Endodermal cell (in vitro differentiated cells): ENCODE measurements around the gene EEIG1. TPM values are rescaled to one million over a fixed set of nuclear protein-coding genes. Genes with fewer than 3 reads are reported as not detected.

Experiments
- DNase-seq: peaks from one replicate; pipeline ENCODE4 v3.0.0-alpha.2; 2017
- H3K27ac ChIP-seq: 2 replicates; pipeline ENCODE4 v1.5.1; 2013; ENCODE audit warnings: mild to moderate bottlenecking, low read depth, low read length, moderate library complexity
- H3K27me3 ChIP-seq: 2 replicates; pipeline ENCODE4 v1.6.1; 2013; ENCODE audit warnings: mild to moderate bottlenecking, low read length, moderate library complexity; ENCODE audit not compliant: insufficient read depth, control insufficient read depth, poor library complexity, severe bottlenecking
- H3K36me3 ChIP-seq: 2 replicates; pipeline ENCODE4 v1.7.0; 2013; ENCODE audit warnings: mild to moderate bottlenecking, low read length, moderate library complexity; ENCODE audit not compliant: control insufficient read depth, insufficient read depth
- H3K4me1 ChIP-seq: one replicate; pipeline ENCODE4 v1.7.0; 2013; ENCODE audit warnings: low read length; ENCODE audit not compliant: control insufficient read depth, insufficient read depth
- H3K4me3 ChIP-seq: 2 replicates; pipeline ENCODE4 v1.5.1; 2013; ENCODE audit warnings: mild to moderate bottlenecking, low read length, moderate library complexity
- H3K9ac ChIP-seq: 2 replicates; pipeline ENCODE4 v1.6.1; 2013; ENCODE audit warnings: mild to moderate bottlenecking, low read length, moderate library complexity; ENCODE audit not compliant: poor library complexity, severe bottlenecking; ENCODE audit errors: extremely low read depth
- H3K9me3 ChIP-seq: 2 replicates; pipeline ENCODE4 v1.6.1; 2013; ENCODE audit warnings: mild to moderate bottlenecking, low read length, moderate library complexity; ENCODE audit not compliant: control insufficient read depth
- H3K27ac Mint-ChIP-seq: 2 replicates; pipeline ENCODE4 v1.8.0; 2020; ENCODE audit warnings: mixed read lengths
- H3K27me3 Mint-ChIP-seq: 2 replicates; pipeline ENCODE4 v1.8.0; 2021; ENCODE audit warnings: mild to moderate bottlenecking, mixed read lengths; ENCODE audit not compliant: insufficient read depth
- H3K36me3 Mint-ChIP-seq: 2 replicates; pipeline ENCODE4 v1.8.0; 2020; ENCODE audit warnings: low read depth, mixed read lengths
- H3K4me1 Mint-ChIP-seq: 2 replicates; pipeline ENCODE4 v1.8.0; 2020; ENCODE audit warnings: mixed read lengths
- H3K4me3 Mint-ChIP-seq: 2 replicates; pipeline ENCODE4 v1.8.0; 2020; ENCODE audit warnings: mild to moderate bottlenecking, moderate library complexity, mixed read lengths
- H3K9me3 Mint-ChIP-seq: 2 replicates; pipeline ENCODE4 v1.8.0; 2020; ENCODE audit warnings: mild to moderate bottlenecking, mixed read lengths
- WGBS, 2 experiments: methylation state at CpG; one replicate each; pipeline versions ENCODE4 v1.1.5 to v1.1.7; 2013; ENCODE audit warnings: missing lambda C conversion rate in 2 of 2, mixed read lengths in 1 of 2; ENCODE audit not compliant: insufficient coverage in 1 of 2, insufficient read length in 1 of 2; 5-methylcytosine and 5-hydroxymethylcytosine counted together
- total RNA-seq, 2 donors: library from RNA; stranded (reverse); fragmentation: NEBNext Ultra II Directional in 1 of 2; extraction: Animal tissue kit (Norgen Biotek cat#: 25700) in 1 of 2; gene quantifications; 2 replicates in 1 of 2; 3 replicates in 1 of 2; pipeline ENCODE4 v1.2.1, GENCODE V29; 2021
- TF ChIP-seq, protein P1 (sequence below): fragments of 200-600 bp; sonication (generic); conservative IDR thresholded peaks from 2 replicates; pipeline ENCODE4 v1.5.0; 2021; ENCODE audit warnings: antibody characterized with exemption, mild to moderate bottlenecking

EEIG1 gene
- total RNA-seq, 2 donors from 2014 or later = 56.7 to 60.8 TPM

DNA sequence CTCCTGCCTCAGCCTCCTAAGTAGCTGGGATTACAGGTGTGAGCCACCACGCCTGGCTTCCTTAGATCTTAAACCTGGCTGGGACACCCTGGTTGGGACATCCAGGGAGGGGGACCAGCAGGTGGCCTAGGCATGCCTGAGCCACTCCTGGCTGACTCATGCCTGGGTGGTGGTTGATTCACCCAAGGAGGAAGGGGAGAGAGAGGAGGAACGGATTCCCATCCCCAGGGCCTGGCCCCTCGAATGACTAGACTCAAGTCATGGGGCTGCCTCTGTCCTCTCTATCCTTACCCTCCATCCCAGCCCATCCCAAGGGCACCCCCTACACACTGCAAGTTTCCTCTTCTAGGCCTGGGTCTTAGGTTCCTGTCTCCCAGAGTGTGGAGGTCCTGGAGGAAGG lies 12.7 kb downstream of the EEIG1 start:
- Histone ChIP-seq H3K36me3 (peaks cover 3% of the 10 kb centered on the region), H3K27ac (no peak overlapping the region), H3K9ac (no peak overlapping the region), H3K27me3 (no peaks in the 10 kb centered on the region), H3K9me3 (no peaks in the 10 kb centered on the region), H3K4me1 (peaks cover 10% of the 10 kb centered on the region), H3K4me3 (no peak overlapping the region)
- H3K27me3 Mint-ChIP-seq = no peaks in the 10 kb centered on the region
- H3K9me3 Mint-ChIP-seq = no peaks in the 10 kb centered on the region
- H3K36me3 Mint-ChIP-seq = peaks cover 5% of the 10 kb centered on the region
- H3K27ac Mint-ChIP-seq = peak overlapping the region; percentile 50
- H3K4me3 Mint-ChIP-seq = no peak overlapping the region
- no peak for DNase-seq
- 83 to 92% methylated on average over 1 to 3 of the region's 3 CpGs for WGBS, 2 experiments
- peaks cover 44% of the 10 kb centered on the region for H3K4me1 Mint-ChIP-seq
- TF ChIP-seq, protein P1, sequence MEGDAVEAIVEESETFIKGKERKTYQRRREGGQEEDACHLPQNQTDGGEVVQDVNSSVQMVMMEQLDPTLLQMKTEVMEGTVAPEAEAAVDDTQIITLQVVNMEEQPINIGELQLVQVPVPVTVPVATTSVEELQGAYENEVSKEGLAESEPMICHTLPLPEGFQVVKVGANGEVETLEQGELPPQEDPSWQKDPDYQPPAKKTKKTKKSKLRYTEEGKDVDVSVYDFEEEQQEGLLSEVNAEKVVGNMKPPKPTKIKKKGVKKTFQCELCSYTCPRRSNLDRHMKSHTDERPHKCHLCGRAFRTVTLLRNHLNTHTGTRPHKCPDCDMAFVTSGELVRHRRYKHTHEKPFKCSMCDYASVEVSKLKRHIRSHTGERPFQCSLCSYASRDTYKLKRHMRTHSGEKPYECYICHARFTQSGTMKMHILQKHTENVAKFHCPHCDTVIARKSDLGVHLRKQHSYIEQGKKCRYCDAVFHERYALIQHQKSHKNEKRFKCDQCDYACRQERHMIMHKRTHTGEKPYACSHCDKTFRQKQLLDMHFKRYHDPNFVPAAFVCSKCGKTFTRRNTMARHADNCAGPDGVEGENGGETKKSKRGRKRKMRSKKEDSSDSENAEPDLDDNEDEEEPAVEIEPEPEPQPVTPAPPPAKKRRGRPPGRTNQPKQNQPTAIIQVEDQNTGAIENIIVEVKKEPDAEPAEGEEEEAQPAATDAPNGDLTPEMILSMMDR = no peak

DNA sequence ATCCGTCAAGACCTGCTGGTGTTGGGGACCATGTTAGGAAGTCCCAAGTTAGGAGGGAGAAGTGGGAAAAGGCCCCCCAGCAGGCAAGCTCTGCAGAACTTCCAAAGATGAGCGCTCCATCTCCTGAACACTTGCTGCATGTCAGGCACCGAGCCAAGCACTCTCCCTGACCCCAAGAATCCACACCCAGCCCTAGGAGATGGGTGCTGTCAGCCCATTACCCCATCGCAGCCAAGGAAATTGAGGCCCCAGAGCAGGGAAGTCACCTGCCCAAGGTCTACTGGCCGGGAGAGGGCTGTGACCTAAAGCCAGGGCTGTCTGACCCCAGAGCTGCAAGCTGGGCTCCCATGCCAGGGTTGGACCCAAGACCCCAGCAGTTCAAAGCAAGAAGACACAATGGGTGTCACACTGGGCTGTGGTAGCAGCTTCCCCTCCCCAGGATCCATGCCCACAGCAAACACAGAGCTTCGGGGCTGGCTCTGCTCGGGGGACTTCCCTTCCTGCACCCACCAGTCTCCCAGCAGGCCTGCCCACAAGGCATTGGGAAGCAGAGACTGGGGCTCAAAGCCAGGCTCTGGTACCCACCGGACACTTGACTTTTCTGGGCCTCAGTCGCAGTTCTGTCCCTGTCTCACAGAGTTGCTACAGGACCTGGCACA lies 13.5 kb downstream of the EEIG1 start:
- no peak for DNase-seq
- Histone ChIP-seq H3K9me3 (no peaks in the 10 kb centered on the region), H3K4me1 (peaks cover 8% of the 10 kb centered on the region), H3K27me3 (no peaks in the 10 kb centered on the region), H3K36me3 (peaks cover 3% of the 10 kb centered on the region), H3K27ac (no peak overlapping the region), H3K9ac (no peak overlapping the region), H3K4me3 (no peak overlapping the region)
- Mint-ChIP-seq H3K27ac (peak overlapping the region; percentile 17), H3K4me1 (peaks cover 42% of the 10 kb centered on the region), H3K9me3 (no peaks in the 10 kb centered on the region), H3K4me3 (no peak overlapping the region), H3K27me3 (no peaks in the 10 kb centered on the region), H3K36me3 (peaks cover 5% of the 10 kb centered on the region)
- TF ChIP-seq, protein P1 = no peak
- 79 to 96% methylated on average over 7 to 9 of the region's 9 CpGs for WGBS, 2 experiments

DNA sequence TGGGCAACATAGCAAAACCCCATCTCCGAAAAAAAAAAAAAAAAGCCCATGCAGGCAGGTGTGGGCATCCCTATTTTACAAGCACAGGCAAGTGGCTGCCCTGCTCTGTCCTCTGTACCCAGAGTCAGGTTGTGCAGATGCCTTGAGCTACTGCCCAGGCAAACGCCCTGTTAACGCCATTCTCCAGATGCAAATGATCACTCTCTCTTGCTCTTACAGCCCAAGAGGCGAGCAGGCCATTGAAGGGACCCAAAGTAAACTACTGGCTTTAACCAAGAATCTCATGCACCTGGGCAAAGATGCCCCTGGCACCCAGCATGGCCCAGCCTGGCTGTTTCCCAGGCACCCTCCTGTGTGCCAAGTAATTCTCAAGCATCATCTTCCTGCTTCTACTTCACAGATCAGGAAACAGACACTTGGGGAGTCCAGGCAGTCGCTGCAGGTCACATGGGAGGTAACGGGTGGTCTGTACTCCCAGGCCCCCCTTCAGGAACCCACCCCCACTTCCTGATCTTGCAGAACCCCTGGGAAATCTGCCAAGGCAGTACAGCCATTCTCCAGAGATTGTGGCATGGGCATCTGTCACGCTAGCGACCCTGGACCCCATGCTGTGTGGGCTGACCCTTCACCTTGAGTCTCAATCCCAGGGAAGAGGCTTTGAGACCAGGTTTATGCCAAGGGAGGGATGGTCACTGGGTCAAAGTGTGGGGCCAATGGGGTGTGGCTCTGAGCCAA lies 14.2 kb downstream of the EEIG1 start:
- no peak overlapping the region for H3K27ac ChIP-seq
- H3K9ac ChIP-seq = no peak overlapping the region
- Mint-ChIP-seq H3K27me3 (no peaks in the 10 kb centered on the region), H3K36me3 (peaks cover 8% of the 10 kb centered on the region), H3K4me1 (peaks cover 35% of the 10 kb centered on the region), H3K27ac (no peak overlapping the region), H3K9me3 (no peaks in the 10 kb centered on the region), H3K4me3 (no peak overlapping the region)
- H3K36me3 ChIP-seq = peaks cover 3% of the 10 kb centered on the region
- 91 to 95% methylated on average over 8 of the region's 8 CpGs for WGBS, 2 experiments
- DNase-seq = no peak
- no peaks in the 10 kb centered on the region for H3K27me3 ChIP-seq
- peaks cover 1% of the 10 kb centered on the region for H3K4me1 ChIP-seq
- no peaks in the 10 kb centered on the region for H3K9me3 ChIP-seq
- TF ChIP-seq, protein P1 = no peak
- no peak overlapping the region for H3K4me3 ChIP-seq
